ENCODE results near the gene USP15.

USP15 gene

DNA sequence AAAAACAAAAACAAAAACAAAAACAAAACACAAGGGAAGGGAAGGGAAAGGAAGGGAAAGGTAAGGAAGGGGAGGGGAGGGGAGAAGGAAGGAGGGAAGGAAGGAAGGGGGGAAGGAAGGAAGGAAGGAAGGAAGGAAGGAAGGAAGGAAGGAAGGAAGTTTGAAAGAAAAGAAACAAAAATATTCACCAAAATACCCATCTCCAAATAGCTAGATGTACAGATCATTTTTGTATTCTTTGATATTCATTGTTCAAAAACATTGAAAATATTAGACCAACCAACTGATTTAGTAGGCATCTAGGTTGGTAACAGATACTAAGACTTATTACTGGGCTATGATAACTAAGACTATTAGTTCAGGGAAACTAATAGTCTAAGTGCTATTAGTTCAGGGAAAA is 39.1 kb upstream of the USP15 start:
- no peaks in the 10 kb centered on the region for H3K27me3 ChIP-seq (ENCODE audit: low read length)
- no peaks in the 10 kb centered on the region for H4K20me1 ChIP-seq (ENCODE audit: low read depth, low read length)
- no peak overlapping the region for H2AFZ ChIP-seq (ENCODE audit: low read depth, low read length, severe bottlenecking)
- no peaks in the 10 kb centered on the region for H3K79me2 ChIP-seq (ENCODE audit: insufficient read depth, low read length)
- H3K9me2 ChIP-seq (replicated peaks; ENCODE audit: insufficient read depth, low read length): no peaks in the 10 kb centered on the region
- TF ChIP-seq CTCF (IDR thresholded peaks at IDR 0.05; ENCODE audit: insufficient read depth, low read length, poor library complexity, severe bottlenecking) (no peak), EZH2phosphoT487 (conservative IDR thresholded peaks at IDR 0.05; ENCODE audit: low read length) (no peak)
- H3K27ac ChIP-seq (ENCODE audit: low read depth, low read length): no peak overlapping the region
- no peak overlapping the region for H3K4me2 ChIP-seq (ENCODE audit: low read depth, low read length, poor library complexity, severe bottlenecking)
- no peak overlapping the region for H3K4me3 ChIP-seq (ENCODE audit: insufficient read depth, low read length, poor library complexity, severe bottlenecking)
- no peak overlapping the region for H3K9ac ChIP-seq (ENCODE audit: low read length)
- no peaks in the 10 kb centered on the region for H3F3A ChIP-seq (ENCODE audit: insufficient read depth)
- no peaks in the 10 kb centered on the region for H3K9me3 ChIP-seq (ENCODE audit: insufficient read depth, low read length)
- no peaks in the 10 kb centered on the region for H3K36me3 ChIP-seq (ENCODE audit: low read length)

- Histone ChIP-seq H2AFZ (ENCODE audit: low read depth, low read length, severe bottlenecking) (no peak overlapping the region), H3K9me2 (replicated peaks; ENCODE audit: insufficient read depth, low read length) (no peaks in the 10 kb centered on the region), H3K9ac (ENCODE audit: low read length) (no peak overlapping the region), H4K20me1 (ENCODE audit: low read depth, low read length) (no peaks in the 10 kb centered on the region), H3K4me2 (ENCODE audit: low read depth, low read length, poor library complexity, severe bottlenecking) (no peak overlapping the region), H3F3A (ENCODE audit: insufficient read depth) (no peaks in the 10 kb centered on the region), H3K36me3 (ENCODE audit: low read length) (no peaks in the 10 kb centered on the region), H3K9me3 (ENCODE audit: insufficient read depth, low read length) (no peaks in the 10 kb centered on the region), H3K4me3 (ENCODE audit: insufficient read depth, low read length, poor library complexity, severe bottlenecking) (no peak overlapping the region), H3K79me2 (ENCODE audit: insufficient read depth, low read length) (no peaks in the 10 kb centered on the region), H3K27me3 (ENCODE audit: low read length) (no peaks in the 10 kb centered on the region), H3K27ac (ENCODE audit: low read depth, low read length) (no peak overlapping the region)
- TF ChIP-seq CTCF (IDR thresholded peaks at IDR 0.05; ENCODE audit: insufficient read depth, low read length, poor library complexity, severe bottlenecking) (no peak), EZH2phosphoT487 (conservative IDR thresholded peaks at IDR 0.05; ENCODE audit: low read length) (no peak)
Observed at GRCh38 chr12:62224601-62225000, 35.6 kb upstream of the USP15 start.

GRCh38 chr12:62227091-62227490 is 33.1 kb upstream of the USP15 start:
- Histone ChIP-seq H3K9me2 (replicated peaks; ENCODE audit: insufficient read depth, low read length) (no peaks in the 10 kb centered on the region), H2AFZ (ENCODE audit: low read depth, low read length, severe bottlenecking) (no peak overlapping the region), H3F3A (ENCODE audit: insufficient read depth) (no peaks in the 10 kb centered on the region), H3K9ac (ENCODE audit: low read length) (no peak overlapping the region), H3K27me3 (ENCODE audit: low read length) (no peaks in the 10 kb centered on the region), H3K79me2 (ENCODE audit: insufficient read depth, low read length) (no peaks in the 10 kb centered on the region), H3K27ac (ENCODE audit: low read depth, low read length) (no peak overlapping the region), H3K4me2 (ENCODE audit: low read depth, low read length, poor library complexity, severe bottlenecking) (no peak overlapping the region), H3K4me3 (ENCODE audit: insufficient read depth, low read length, poor library complexity, severe bottlenecking) (no peak overlapping the region), H4K20me1 (ENCODE audit: low read depth, low read length) (no peaks in the 10 kb centered on the region), H3K9me3 (ENCODE audit: insufficient read depth, low read length) (no peaks in the 10 kb centered on the region), H3K36me3 (ENCODE audit: low read length) (no peaks in the 10 kb centered on the region)
- no peak for TF ChIP-seq CTCF (IDR thresholded peaks at IDR 0.05; ENCODE audit: insufficient read depth, low read length, poor library complexity, severe bottlenecking)
- no peak for TF ChIP-seq EZH2phosphoT487 (conservative IDR thresholded peaks at IDR 0.05; ENCODE audit: low read length)

DNA sequence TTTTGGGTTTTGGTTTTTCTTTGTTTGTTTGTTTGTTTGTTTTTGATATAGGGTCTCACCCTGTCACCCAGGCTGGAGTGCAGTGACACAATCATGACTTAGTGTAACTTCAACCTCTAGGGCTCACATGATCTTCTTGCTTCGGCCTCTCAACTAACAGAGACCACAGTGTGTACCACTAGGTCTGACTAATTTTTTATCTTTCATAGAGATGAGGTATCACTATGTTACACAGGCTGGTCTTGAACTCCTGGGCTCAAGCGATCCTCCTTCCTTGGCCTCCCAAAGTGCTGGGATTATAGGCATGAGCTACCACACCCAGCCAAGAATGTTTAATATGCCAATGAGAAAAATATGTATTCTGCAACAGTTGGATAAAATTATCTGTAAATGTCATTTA is 29.6 kb upstream of the USP15 start:
- Histone ChIP-seq H2AFZ (ENCODE audit: low read depth, low read length, severe bottlenecking) (no peak overlapping the region), H4K20me1 (ENCODE audit: low read depth, low read length) (no peaks in the 10 kb centered on the region), H3K36me3 (ENCODE audit: low read length) (no peaks in the 10 kb centered on the region), H3K9ac (ENCODE audit: low read length) (no peak overlapping the region), H3K4me3 (ENCODE audit: insufficient read depth, low read length, poor library complexity, severe bottlenecking) (no peak overlapping the region), H3K9me2 (replicated peaks; ENCODE audit: insufficient read depth, low read length) (no peaks in the 10 kb centered on the region), H3F3A (ENCODE audit: insufficient read depth) (no peaks in the 10 kb centered on the region), H3K4me2 (ENCODE audit: low read depth, low read length, poor library complexity, severe bottlenecking) (no peak overlapping the region), H3K9me3 (ENCODE audit: insufficient read depth, low read length) (no peaks in the 10 kb centered on the region), H3K27ac (ENCODE audit: low read depth, low read length) (no peak overlapping the region), H3K27me3 (ENCODE audit: low read length) (no peaks in the 10 kb centered on the region), H3K79me2 (ENCODE audit: insufficient read depth, low read length) (no peaks in the 10 kb centered on the region)
- TF ChIP-seq EZH2phosphoT487 (conservative IDR thresholded peaks at IDR 0.05; ENCODE audit: low read length): no peak
- TF ChIP-seq CTCF (IDR thresholded peaks at IDR 0.05; ENCODE audit: insufficient read depth, low read length, poor library complexity, severe bottlenecking): no peak
